WTC11 (cell line): ENCODE measurements around the gene RHOXF2. TPM values are rescaled to one million over a fixed set of nuclear protein-coding genes. Genes with fewer than 3 reads are reported as not detected.
"Not testable (repeated sequence)": the region's sequence is repeated elsewhere in the genome, so short reads cannot be mapped to it uniquely, and the experiment has no call there.

Experiments
- ATAC-seq: fragments of 200-7000 bp; cut with Tn5 transposase; 2 replicates; pipeline ENCODE4 v1.10.0; 2021; ENCODE audit warnings: mild to moderate bottlenecking, moderate library complexity
- CTCF ChIA-PET: fragments of 300-600 bp; sonication (Branson Sonifier 250); formaldehyde crosslinking; loops from one replicate; lab custom pipeline; 2021; ENCODE audit warnings: antibody characterized with exemption; lab: Charles Lee
- POLR2A ChIA-PET: fragments of 350-600 bp; sonication (Branson Sonifier 250); formaldehyde crosslinking; loops from one replicate; lab custom pipeline; 2021; ENCODE audit warnings: antibody characterized with exemption; lab: Charles Lee
- DNase-seq: peaks from one replicate; pipeline ENCODE4 v3.0.0; 2021; ENCODE audit warnings: low spot score
- H3K27ac Mint-ChIP-seq: 2 replicates; pipeline ENCODE4 v1.8.0; 2021; ENCODE audit warnings: mixed read lengths
- H3K27me3 Mint-ChIP-seq: 2 replicates; pipeline ENCODE4 v1.8.0; 2021; ENCODE audit warnings: low read depth, mild to moderate bottlenecking, moderate library complexity, mixed read lengths
- H3K36me3 Mint-ChIP-seq: 2 replicates; pipeline ENCODE4 v1.8.0; 2021; ENCODE audit warnings: mixed read lengths
- H3K4me1 Mint-ChIP-seq: 2 replicates; pipeline ENCODE4 v1.8.0; 2022; ENCODE audit warnings: mixed read lengths
- H3K4me3 Mint-ChIP-seq: 2 replicates; pipeline ENCODE4 v1.8.0; 2021; ENCODE audit warnings: mild to moderate bottlenecking, moderate library complexity, mixed read lengths
- H3K9me3 Mint-ChIP-seq: 2 replicates; pipeline ENCODE4 v1.8.0; 2021; ENCODE audit warnings: mixed read lengths
- ESRRA ChIP-seq: sonication (generic); formaldehyde crosslinking; IDR thresholded peaks from 2 replicates; pipeline ENCODE4 v1.8.1; 2022; ENCODE audit warnings: mild to moderate bottlenecking, missing genetic modification reagents, borderline replicate concordance
- FOXJ3 ChIP-seq: sonication (generic); formaldehyde crosslinking; IDR thresholded peaks from 2 replicates; pipeline ENCODE4 v1.9.0; 2021; ENCODE audit warnings: missing genetic modification reagents, mild to moderate bottlenecking, borderline replicate concordance
- FOXP1 ChIP-seq: sonication (generic); formaldehyde crosslinking; IDR thresholded peaks from 2 replicates; pipeline ENCODE4 v1.8.0; 2022; ENCODE audit warnings: missing genetic modification reagents, mild to moderate bottlenecking, moderate library complexity, borderline replicate concordance
- NFATC4 ChIP-seq: fragments of 250-450 bp; sonication (Bioruptor Pico); IDR thresholded peaks from 2 replicates; pipeline ENCODE4 v1.9.0; 2021; ENCODE audit warnings: mild to moderate bottlenecking
- PRRX2 ChIP-seq: fragments of 250-450 bp; sonication (Bioruptor Pico); IDR thresholded peaks from 2 replicates; pipeline ENCODE4 v1.8.0; 2021; ENCODE audit warnings: mild to moderate bottlenecking
- TEAD1 ChIP-seq: sonication (generic); formaldehyde crosslinking; IDR thresholded peaks from 2 replicates; pipeline ENCODE4 v1.8.0; 2022; ENCODE audit warnings: mild to moderate bottlenecking, missing genetic modification reagents
- ZNF121 ChIP-seq: sonication (generic); formaldehyde crosslinking; IDR thresholded peaks from 2 replicates; pipeline ENCODE4 v1.8.0; 2023; ENCODE audit warnings: missing genetic modification reagents
- ZNF232 ChIP-seq: sonication (generic); formaldehyde crosslinking; IDR thresholded peaks from 2 replicates; pipeline ENCODE4 v1.8.0; 2022; ENCODE audit warnings: mild to moderate bottlenecking, missing genetic modification reagents
- ZNF423 ChIP-seq: fragments of 250-450 bp; sonication (Bioruptor Pico); IDR thresholded peaks from 2 replicates; pipeline ENCODE4 v2.1.2; 2022; ENCODE audit warnings: mild to moderate bottlenecking, moderate library complexity
- ZNF671 ChIP-seq: fragments of 250-450 bp; sonication (Bioruptor Pico); IDR thresholded peaks from 2 replicates; pipeline ENCODE4 v1.8.0; 2021; ENCODE audit warnings: mild to moderate bottlenecking
- total RNA-seq: library from RNA; stranded (reverse); gene quantifications from 3 replicates; pipeline ENCODE4 v1.2.3, GENCODE V29; 2021
- TF ChIP-seq, protein P1 (sequence below): sonication (generic); formaldehyde crosslinking; IDR thresholded peaks from 2 replicates; pipeline ENCODE4 v1.8.0; 2022; ENCODE audit warnings: missing genetic modification reagents
- TF ChIP-seq, protein P2 (sequence below): sonication (generic); formaldehyde crosslinking; IDR thresholded peaks from 2 replicates; pipeline ENCODE4 v1.8.1; 2023; ENCODE audit warnings: mild to moderate bottlenecking, missing genetic modification reagents, moderate library complexity
- TF ChIP-seq, protein P3 (sequence below): sonication (generic); formaldehyde crosslinking; IDR thresholded peaks from 2 replicates; pipeline ENCODE4 v1.8.1; 2022; ENCODE audit warnings: mild to moderate bottlenecking, moderate library complexity, missing genetic modification reagents
- TF ChIP-seq, protein P4 (sequence below): sonication (generic); formaldehyde crosslinking; IDR thresholded peaks from 2 replicates; pipeline ENCODE4 v1.8.0; 2022; ENCODE audit warnings: mild to moderate bottlenecking, missing genetic modification reagents
- TF ChIP-seq, protein P5 (sequence below): sonication (generic); formaldehyde crosslinking; IDR thresholded peaks from 2 replicates; pipeline ENCODE4 v1.8.1; 2022; ENCODE audit warnings: mild to moderate bottlenecking, missing genetic modification reagents, moderate library complexity, borderline replicate concordance
- TF ChIP-seq, protein P6 (sequence below): sonication (generic); formaldehyde crosslinking; IDR thresholded peaks from 2 replicates; pipeline ENCODE4 v1.8.0; 2023; ENCODE audit warnings: missing genetic modification reagents, mild to moderate bottlenecking, borderline replicate concordance

Gene RHOXF2
- total RNA-seq, 1 experiment from 2014 or later, result 0.20 TPM

DNA sequence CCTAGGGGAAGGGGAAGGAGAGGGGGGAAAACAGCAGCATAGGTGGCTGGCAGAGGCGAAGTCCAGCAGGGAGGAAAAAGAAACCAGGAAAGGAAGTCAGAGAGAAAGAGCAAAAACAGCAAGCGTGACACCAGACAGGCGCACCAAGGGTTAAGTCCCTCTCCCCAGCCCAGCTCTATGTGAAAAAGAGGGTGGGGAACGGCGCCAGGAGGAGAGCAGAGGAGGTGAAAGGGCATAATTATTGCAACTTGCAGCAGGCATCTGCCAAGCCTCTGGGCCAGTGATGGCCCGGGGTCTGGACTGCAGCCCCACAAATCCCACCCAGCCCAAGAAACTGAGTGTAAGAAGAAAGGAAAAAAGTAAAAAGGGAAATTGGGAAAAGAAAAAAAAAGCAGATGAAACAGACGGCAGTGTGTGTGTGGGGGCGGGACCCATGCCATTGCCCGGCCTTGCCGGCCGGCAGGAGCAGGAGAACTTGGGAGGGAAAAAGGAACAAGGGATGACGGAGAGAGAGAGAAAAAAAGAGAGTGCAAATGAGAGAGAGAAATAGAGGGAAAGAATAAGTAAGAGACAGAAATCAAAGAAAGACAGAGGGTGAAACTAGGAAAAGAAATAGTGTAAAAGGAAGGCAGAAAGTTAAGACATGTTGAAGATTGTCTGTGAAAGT lies 14.1 kb upstream of the RHOXF2 start:
- Mint-ChIP-seq H3K4me1 (peaks cover 52% of the 10 kb centered on the region), H3K4me3 (peak overlapping the region; percentile 79), H3K27ac (peak overlapping the region; percentile 92), H3K27me3 (no peaks in the 10 kb centered on the region), H3K9me3 (peaks cover 33% of the 10 kb centered on the region), H3K36me3 (peaks cover 42% of the 10 kb centered on the region)
- POLR2A ChIA-PET, result no interaction called here
- no peak for TF ChIP-seq ZNF121 (CRISPR knock-in tag)
- 0 out of 2 replicates have a peak, but pooled peaks have one; percentile 33 for TF ChIP-seq ZNF671 (CRISPR knock-in tag)
- DNase-seq (peak; percentile 35), ATAC-seq (peak; percentile 64)
- CTCF ChIA-PET, result no interaction called here

DNA sequence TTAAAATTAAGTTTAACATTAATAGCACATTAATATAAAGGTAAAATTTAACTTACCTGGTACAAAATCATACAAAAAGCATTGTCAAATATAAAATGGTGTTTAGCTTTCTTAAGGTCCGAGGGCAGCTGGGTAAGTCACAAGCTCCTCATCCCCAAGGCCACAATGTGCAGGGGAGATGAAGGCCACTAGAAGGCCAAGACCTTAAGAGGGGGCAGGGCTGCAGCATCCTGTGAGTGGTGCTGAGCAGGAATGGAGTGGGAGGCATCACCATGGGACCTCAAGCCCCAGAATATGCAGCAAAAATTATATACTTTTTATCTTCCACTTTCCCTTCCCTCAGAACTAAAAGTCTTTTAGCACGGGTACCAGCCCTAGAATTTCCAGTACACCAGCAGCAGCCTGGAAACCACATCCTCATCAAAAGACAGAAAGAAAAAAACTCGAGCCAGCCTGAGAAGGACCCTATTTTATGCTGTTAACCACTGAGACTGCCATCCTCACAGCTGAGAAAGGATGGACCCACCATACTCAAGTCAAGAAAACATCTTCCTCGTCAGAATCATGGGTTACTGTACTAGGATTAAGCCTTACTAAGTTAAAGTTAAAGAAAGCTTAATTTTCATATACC lies 13.0 kb upstream of the RHOXF2 start:
- no peak overlapping the region for H3K4me3 Mint-ChIP-seq
- peaks cover 34% of the 10 kb centered on the region for H3K9me3 Mint-ChIP-seq
- H3K4me1 Mint-ChIP-seq, result peaks cover 43% of the 10 kb centered on the region
- TF ChIP-seq, protein P1, sequence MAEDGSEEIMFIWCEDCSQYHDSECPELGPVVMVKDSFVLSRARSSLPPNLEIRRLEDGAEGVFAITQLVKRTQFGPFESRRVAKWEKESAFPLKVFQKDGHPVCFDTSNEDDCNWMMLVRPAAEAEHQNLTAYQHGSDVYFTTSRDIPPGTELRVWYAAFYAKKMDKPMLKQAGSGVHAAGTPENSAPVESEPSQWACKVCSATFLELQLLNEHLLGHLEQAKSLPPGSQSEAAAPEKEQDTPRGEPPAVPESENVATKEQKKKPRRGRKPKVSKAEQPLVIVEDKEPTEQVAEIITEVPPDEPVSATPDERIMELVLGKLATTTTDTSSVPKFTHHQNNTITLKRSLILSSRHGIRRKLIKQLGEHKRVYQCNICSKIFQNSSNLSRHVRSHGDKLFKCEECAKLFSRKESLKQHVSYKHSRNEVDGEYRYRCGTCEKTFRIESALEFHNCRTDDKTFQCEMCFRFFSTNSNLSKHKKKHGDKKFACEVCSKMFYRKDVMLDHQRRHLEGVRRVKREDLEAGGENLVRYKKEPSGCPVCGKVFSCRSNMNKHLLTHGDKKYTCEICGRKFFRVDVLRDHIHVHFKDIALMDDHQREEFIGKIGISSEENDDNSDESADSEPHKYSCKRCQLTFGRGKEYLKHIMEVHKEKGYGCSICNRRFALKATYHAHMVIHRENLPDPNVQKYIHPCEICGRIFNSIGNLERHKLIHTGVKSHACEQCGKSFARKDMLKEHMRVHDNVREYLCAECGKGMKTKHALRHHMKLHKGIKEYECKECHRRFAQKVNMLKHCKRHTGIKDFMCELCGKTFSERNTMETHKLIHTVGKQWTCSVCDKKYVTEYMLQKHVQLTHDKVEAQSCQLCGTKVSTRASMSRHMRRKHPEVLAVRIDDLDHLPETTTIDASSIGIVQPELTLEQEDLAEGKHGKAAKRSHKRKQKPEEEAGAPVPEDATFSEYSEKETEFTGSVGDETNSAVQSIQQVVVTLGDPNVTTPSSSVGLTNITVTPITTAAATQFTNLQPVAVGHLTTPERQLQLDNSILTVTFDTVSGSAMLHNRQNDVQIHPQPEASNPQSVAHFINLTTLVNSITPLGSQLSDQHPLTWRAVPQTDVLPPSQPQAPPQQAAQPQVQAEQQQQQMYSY (CRISPR knock-in tag), result no peak
- TF ChIP-seq, protein P2, sequence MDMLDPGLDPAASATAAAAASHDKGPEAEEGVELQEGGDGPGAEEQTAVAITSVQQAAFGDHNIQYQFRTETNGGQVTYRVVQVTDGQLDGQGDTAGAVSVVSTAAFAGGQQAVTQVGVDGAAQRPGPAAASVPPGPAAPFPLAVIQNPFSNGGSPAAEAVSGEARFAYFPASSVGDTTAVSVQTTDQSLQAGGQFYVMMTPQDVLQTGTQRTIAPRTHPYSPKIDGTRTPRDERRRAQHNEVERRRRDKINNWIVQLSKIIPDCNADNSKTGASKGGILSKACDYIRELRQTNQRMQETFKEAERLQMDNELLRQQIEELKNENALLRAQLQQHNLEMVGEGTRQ, result no peak
- no peak for TF ChIP-seq TEAD1 (CRISPR knock-in tag)
- no peak for TF ChIP-seq PRRX2
- TF ChIP-seq, protein P3, sequence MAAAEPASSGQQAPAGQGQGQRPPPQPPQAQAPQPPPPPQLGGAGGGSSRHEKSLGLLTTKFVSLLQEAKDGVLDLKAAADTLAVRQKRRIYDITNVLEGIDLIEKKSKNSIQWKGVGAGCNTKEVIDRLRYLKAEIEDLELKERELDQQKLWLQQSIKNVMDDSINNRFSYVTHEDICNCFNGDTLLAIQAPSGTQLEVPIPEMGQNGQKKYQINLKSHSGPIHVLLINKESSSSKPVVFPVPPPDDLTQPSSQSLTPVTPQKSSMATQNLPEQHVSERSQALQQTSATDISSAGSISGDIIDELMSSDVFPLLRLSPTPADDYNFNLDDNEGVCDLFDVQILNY (CRISPR knock-in tag), result no peak
- TF ChIP-seq ZNF232 (CRISPR knock-in tag), result no peak
- H3K36me3 Mint-ChIP-seq, result peaks cover 42% of the 10 kb centered on the region
- ChIA-PET POLR2A (no interaction called here), CTCF (no interaction called here)
- ATAC-seq (no peak), DNase-seq (no peak)
- H3K27me3 Mint-ChIP-seq, result no peaks in the 10 kb centered on the region
- no peak overlapping the region for H3K27ac Mint-ChIP-seq

DNA sequence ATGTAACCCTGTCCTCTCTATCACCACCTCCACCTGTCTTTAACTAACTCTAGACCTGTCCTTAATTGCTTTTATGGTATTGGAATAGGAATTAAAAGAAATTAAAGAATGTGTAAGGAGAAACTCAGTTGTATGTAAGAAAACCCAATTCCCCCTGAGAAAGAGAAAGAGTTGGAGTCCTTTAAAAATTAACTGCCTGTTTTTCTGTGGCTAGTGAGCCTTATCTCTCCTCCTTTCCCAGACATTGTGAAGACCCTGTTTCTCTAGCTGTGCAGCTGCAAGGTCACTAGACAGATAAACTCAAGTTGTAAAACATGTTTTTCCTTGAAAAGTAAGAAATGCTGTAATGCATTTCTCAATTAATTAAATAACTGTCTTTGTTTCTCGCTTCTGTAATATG lies 12.1 kb upstream of the RHOXF2 start:
- ATAC-seq, POLR2A ChIA-PET, DNase-seq, CTCF ChIA-PET, H3K27me3 Mint-ChIP-seq, H3K4me3 Mint-ChIP-seq, H3K27ac Mint-ChIP-seq: not testable (repeated sequence)
- Mint-ChIP-seq H3K9me3 (peaks cover 34% of the 10 kb centered on the region), H3K36me3 (peaks cover 42% of the 10 kb centered on the region), H3K4me1 (peaks cover 34% of the 10 kb centered on the region)

DNA sequence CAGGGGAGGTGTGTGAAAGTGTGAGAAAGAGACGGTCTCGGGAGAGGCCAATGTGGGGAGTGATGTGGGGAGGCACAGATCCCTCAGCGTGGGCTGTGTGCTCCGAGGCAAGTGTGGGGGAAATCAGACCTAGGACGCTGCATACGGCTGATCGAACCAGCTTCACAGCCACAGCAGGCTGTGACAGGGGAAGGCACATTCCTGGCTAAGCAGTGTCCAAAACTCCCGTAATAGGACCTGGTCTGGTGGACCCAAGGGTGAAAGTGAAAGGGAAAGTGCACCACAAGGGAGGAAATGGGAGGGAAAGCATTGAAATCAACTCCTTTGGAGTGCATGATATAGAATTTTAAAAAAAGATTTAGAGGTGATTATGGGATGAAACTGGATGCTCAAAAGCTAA lies 10.9 kb upstream of the RHOXF2 start:
- DNase-seq (peak; percentile 15), ATAC-seq (no peak)
- Mint-ChIP-seq H3K4me1 (peaks cover 22% of the 10 kb centered on the region), H3K27ac (no peak overlapping the region), H3K36me3 (peaks cover 42% of the 10 kb centered on the region), H3K9me3 (peaks cover 34% of the 10 kb centered on the region), H3K27me3 (no peaks in the 10 kb centered on the region), H3K4me3 (no peak overlapping the region)
- CTCF ChIA-PET, result interaction anchor here (0.9 kb wide), 1 partner anchor 57 kb away, joined by 3 read pairs; no protein-coding TSS in a partner anchor
- POLR2A ChIA-PET, result no interaction called here
- TF ChIP-seq, protein P4, sequence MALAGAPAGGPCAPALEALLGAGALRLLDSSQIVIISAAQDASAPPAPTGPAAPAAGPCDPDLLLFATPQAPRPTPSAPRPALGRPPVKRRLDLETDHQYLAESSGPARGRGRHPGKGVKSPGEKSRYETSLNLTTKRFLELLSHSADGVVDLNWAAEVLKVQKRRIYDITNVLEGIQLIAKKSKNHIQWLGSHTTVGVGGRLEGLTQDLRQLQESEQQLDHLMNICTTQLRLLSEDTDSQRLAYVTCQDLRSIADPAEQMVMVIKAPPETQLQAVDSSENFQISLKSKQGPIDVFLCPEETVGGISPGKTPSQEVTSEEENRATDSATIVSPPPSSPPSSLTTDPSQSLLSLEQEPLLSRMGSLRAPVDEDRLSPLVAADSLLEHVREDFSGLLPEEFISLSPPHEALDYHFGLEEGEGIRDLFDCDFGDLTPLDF (CRISPR knock-in tag), result no peak
- TF ChIP-seq, protein P5, sequence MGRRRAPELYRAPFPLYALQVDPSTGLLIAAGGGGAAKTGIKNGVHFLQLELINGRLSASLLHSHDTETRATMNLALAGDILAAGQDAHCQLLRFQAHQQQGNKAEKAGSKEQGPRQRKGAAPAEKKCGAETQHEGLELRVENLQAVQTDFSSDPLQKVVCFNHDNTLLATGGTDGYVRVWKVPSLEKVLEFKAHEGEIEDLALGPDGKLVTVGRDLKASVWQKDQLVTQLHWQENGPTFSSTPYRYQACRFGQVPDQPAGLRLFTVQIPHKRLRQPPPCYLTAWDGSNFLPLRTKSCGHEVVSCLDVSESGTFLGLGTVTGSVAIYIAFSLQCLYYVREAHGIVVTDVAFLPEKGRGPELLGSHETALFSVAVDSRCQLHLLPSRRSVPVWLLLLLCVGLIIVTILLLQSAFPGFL (CRISPR knock-in tag), result no peak
- TF ChIP-seq FOXJ3 (CRISPR knock-in tag), result no peak
- TF ChIP-seq, protein P6, sequence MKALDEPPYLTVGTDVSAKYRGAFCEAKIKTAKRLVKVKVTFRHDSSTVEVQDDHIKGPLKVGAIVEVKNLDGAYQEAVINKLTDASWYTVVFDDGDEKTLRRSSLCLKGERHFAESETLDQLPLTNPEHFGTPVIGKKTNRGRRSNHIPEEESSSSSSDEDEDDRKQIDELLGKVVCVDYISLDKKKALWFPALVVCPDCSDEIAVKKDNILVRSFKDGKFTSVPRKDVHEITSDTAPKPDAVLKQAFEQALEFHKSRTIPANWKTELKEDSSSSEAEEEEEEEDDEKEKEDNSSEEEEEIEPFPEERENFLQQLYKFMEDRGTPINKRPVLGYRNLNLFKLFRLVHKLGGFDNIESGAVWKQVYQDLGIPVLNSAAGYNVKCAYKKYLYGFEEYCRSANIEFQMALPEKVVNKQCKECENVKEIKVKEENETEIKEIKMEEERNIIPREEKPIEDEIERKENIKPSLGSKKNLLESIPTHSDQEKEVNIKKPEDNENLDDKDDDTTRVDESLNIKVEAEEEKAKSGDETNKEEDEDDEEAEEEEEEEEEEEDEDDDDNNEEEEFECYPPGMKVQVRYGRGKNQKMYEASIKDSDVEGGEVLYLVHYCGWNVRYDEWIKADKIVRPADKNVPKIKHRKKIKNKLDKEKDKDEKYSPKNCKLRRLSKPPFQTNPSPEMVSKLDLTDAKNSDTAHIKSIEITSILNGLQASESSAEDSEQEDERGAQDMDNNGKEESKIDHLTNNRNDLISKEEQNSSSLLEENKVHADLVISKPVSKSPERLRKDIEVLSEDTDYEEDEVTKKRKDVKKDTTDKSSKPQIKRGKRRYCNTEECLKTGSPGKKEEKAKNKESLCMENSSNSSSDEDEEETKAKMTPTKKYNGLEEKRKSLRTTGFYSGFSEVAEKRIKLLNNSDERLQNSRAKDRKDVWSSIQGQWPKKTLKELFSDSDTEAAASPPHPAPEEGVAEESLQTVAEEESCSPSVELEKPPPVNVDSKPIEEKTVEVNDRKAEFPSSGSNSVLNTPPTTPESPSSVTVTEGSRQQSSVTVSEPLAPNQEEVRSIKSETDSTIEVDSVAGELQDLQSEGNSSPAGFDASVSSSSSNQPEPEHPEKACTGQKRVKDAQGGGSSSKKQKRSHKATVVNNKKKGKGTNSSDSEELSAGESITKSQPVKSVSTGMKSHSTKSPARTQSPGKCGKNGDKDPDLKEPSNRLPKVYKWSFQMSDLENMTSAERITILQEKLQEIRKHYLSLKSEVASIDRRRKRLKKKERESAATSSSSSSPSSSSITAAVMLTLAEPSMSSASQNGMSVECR (CRISPR knock-in tag), result no peak
- TF ChIP-seq NFATC4, result no peak
- TF ChIP-seq FOXP1, result no peak
- TF ChIP-seq ESRRA, result no peak
- no peak for TF ChIP-seq ZNF423 (CRISPR knock-in tag)
